Peyer's patch (tissue), 4 donors: ENCODE data around the gene DLD.

Experiments used
- POLR2A ChIP-seq, 2 donors: fragments of 450-650 bp; IDR thresholded peaks; one replicate each; pipeline ENCODE4 v1.5.1; 2017; ENCODE audit warnings: antibody characterized with exemption in 2 of 2, mild to moderate bottlenecking in 2 of 2, moderate library complexity in 2 of 2
- TF ChIP-seq, protein P1 (sequence below), 6 experiments: fragments of 450-650 bp in 4 of 6; fragments of 200-600 bp in 2 of 6; sonication (generic) in 1 of 6; IDR thresholded peaks; one replicate each; pipeline ENCODE4 v1.5.1; 2017 to 2019; ENCODE audit warnings: antibody characterized with exemption in 6 of 6, mild to moderate bottlenecking in 3 of 6, moderate library complexity in 1 of 6

DNA sequence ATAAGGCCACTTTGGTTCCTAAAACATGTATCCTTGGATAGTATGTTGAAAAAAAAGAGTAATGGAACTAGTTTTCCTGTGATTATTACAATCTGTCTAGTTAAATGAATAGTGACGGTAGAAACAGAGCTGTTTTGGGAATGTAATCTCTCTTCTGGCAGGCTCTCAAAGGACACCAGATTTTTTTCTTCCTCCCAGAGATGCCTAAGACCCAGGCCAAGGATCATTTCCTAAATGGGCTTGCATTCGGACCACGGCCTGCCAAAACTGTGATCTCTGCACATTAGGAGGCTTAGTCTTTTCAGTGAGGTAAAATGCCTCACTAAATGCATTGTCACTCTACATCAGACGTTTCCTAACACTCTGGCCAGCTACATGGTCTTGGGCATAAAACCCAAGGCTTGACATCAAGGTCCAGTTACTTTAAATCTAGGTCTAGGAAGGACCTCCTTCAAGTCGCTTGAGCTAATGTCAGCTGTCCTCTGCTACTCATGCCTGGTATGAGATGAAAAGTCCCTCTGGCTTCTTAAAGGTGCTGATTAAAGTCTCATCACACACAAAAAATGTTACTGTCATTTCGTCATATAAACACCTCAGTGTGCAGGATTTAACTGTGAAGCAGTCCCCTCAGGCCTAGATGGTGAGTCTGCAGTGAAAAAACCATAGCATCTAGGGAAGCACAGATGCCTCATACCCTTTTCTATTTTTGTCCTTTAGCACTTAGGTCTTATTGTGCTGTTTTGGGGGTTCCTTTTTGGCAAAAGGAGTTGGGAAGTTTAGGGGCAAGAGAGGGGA lies 47.7 kb downstream of the DLD start:
- TF ChIP-seq, protein P1, sequence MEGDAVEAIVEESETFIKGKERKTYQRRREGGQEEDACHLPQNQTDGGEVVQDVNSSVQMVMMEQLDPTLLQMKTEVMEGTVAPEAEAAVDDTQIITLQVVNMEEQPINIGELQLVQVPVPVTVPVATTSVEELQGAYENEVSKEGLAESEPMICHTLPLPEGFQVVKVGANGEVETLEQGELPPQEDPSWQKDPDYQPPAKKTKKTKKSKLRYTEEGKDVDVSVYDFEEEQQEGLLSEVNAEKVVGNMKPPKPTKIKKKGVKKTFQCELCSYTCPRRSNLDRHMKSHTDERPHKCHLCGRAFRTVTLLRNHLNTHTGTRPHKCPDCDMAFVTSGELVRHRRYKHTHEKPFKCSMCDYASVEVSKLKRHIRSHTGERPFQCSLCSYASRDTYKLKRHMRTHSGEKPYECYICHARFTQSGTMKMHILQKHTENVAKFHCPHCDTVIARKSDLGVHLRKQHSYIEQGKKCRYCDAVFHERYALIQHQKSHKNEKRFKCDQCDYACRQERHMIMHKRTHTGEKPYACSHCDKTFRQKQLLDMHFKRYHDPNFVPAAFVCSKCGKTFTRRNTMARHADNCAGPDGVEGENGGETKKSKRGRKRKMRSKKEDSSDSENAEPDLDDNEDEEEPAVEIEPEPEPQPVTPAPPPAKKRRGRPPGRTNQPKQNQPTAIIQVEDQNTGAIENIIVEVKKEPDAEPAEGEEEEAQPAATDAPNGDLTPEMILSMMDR (IDR thresholded peaks at IDR 0.05) = no peak
- TF ChIP-seq POLR2A (IDR thresholded peaks at IDR 0.05) = no peak
